HEK293 (cell line): ENCODE measurements around the gene CHID1.
A peak's percentile ranks its signal among the peaks of the same experiment; 100 is the strongest.

Experiments used
- CTCF ChIA-PET: fragments of 350-600 bp; formaldehyde crosslinking; extraction: SDS; loops from one replicate; lab custom pipeline; 2021; ENCODE audit warnings: antibody characterized with exemption; lab: Yijun Ruan, JAX
- POLR2A ChIA-PET: fragments of 300-600 bp; formaldehyde crosslinking; extraction: SDS; loops from one replicate; lab custom pipeline; 2020; ENCODE audit warnings: antibody characterized with exemption, inconsistent platforms; lab: Yijun Ruan, JAX
- H3K27ac ChIP-seq: fragments of 200-500 bp; sonication (Bioruptor generic); 2 replicates; pipeline ENCODE4 v1.5.1; 2014; ENCODE audit warnings: low read depth, low read length, control low read depth, inconsistent platforms; ENCODE audit errors: extremely low read depth
- H3K36me3 ChIP-seq, 2 experiments: fragments of 200-500 bp in 1 of 2; sonication (Bioruptor generic) in 1 of 2; 1 replicate in 1 of 2; 2 replicates in 1 of 2; pipeline ENCODE4 v1.5.1; 2014 to 2017; ENCODE audit warnings: inconsistent platforms in 2 of 2, low read length in 2 of 2; ENCODE audit not compliant: control insufficient read depth in 2 of 2, insufficient read depth in 1 of 2
- H3K4me1 ChIP-seq: fragments of 200-500 bp; sonication (Bioruptor generic); 2 replicates; pipeline ENCODE4 v1.5.1; 2014; ENCODE audit warnings: mild to moderate bottlenecking, low read length, inconsistent platforms; ENCODE audit not compliant: control insufficient read depth, insufficient read depth
- H3K4me3 ChIP-seq: 2 replicates; pipeline ENCODE4 v1.5.1; 2011; ENCODE audit warnings: low read depth, mild to moderate bottlenecking, control low read depth, low read length, moderate library complexity
- H3K9me3 ChIP-seq: fragments of 200-500 bp; sonication (Bioruptor generic); 2 replicates; pipeline ENCODE4 v1.5.1; 2014; ENCODE audit warnings: low read depth, low read length, inconsistent platforms; ENCODE audit not compliant: control insufficient read depth, insufficient read depth
- KLF10 ChIP-seq: fragments of 450-650 bp; IDR thresholded peaks from 2 replicates; pipeline ENCODE4 v1.5.1; 2018; ENCODE audit warnings: missing biosample characterization, mild to moderate bottlenecking, missing genetic modification characterization
- KLF7 ChIP-seq: fragments of 450-650 bp; formaldehyde crosslinking; IDR thresholded peaks from 2 replicates; pipeline ENCODE4 v1.5.1; 2016; ENCODE audit warnings: missing biosample characterization, missing genetic modification characterization, borderline replicate concordance
- PRDM1 ChIP-seq: fragments of 450-650 bp; formaldehyde crosslinking; IDR thresholded peaks from 2 replicates; pipeline ENCODE4; 2016; ENCODE audit warnings: missing biosample characterization, missing genetic modification characterization
- SP3 ChIP-seq: fragments of 450-650 bp; formaldehyde crosslinking; IDR thresholded peaks from 2 replicates; pipeline ENCODE4 v1.5.1; 2016; ENCODE audit warnings: missing biosample characterization, missing genetic modification characterization
- TRIM28 ChIP-seq: IDR thresholded peaks from 2 replicates; pipeline ENCODE4 v1.6.1; 2011; ENCODE audit warnings: low read length, control low read depth, borderline replicate concordance
- ZFP41 ChIP-seq: fragments of 450-650 bp; formaldehyde crosslinking; IDR thresholded peaks from 2 replicates; pipeline ENCODE4 v1.5.1; 2016; ENCODE audit warnings: missing biosample characterization, missing genetic modification characterization, borderline replicate concordance
- ZNF211 ChIP-seq: fragments of 450-650 bp; formaldehyde crosslinking; IDR thresholded peaks from 2 replicates; pipeline ENCODE4 v1.5.1; 2016; ENCODE audit warnings: low read depth, missing biosample characterization, missing genetic modification characterization
- ZNF530 ChIP-seq: fragments of 450-650 bp; formaldehyde crosslinking; IDR thresholded peaks from 2 replicates; pipeline ENCODE4 v1.5.1; 2016; ENCODE audit warnings: low read depth, missing biosample characterization, missing genetic modification characterization
- ZNF585B ChIP-seq: fragments of 450-650 bp; formaldehyde crosslinking; IDR thresholded peaks from 2 replicates; pipeline ENCODE4 v1.5.1; 2016; ENCODE audit warnings: missing biosample characterization, missing genetic modification characterization
- ZNF600 ChIP-seq: fragments of 450-650 bp; formaldehyde crosslinking; IDR thresholded peaks from 2 replicates; pipeline ENCODE4 v1.5.1; 2016; ENCODE audit warnings: missing biosample characterization, missing genetic modification characterization
- ZNF623 ChIP-seq: fragments of 450-650 bp; formaldehyde crosslinking; IDR thresholded peaks from 2 replicates; pipeline ENCODE4 v1.5.1; 2016; ENCODE audit warnings: missing biosample characterization, missing genetic modification characterization
- ZNF626 ChIP-seq: fragments of 450-650 bp; sonication (Bioruptor Pico); formaldehyde crosslinking; IDR thresholded peaks from 2 replicates; pipeline ENCODE4 v1.5.1; 2018; ENCODE audit warnings: missing biosample characterization, missing genetic modification characterization, inconsistent platforms
- TF ChIP-seq, protein P1 (sequence below): fragments of 450-650 bp; formaldehyde crosslinking; IDR thresholded peaks from 2 replicates; pipeline ENCODE4 v1.5.1; 2016; ENCODE audit warnings: missing biosample characterization, missing genetic modification characterization
- TF ChIP-seq, protein P2 (sequence below): fragments of 450-650 bp; formaldehyde crosslinking; IDR thresholded peaks from 2 replicates; pipeline ENCODE4 v1.5.1; 2016; ENCODE audit warnings: missing biosample characterization, missing genetic modification characterization
- TF ChIP-seq, protein P3 (sequence below): fragments of 450-650 bp; formaldehyde crosslinking; IDR thresholded peaks from 2 replicates; pipeline ENCODE4 v1.5.0; 2017; ENCODE audit warnings: missing biosample characterization, missing genetic modification characterization, borderline replicate concordance
- TF ChIP-seq, protein P4 (sequence below): fragments of 450-650 bp; formaldehyde crosslinking; IDR thresholded peaks from 2 replicates; pipeline ENCODE4 v1.5.1; 2016; ENCODE audit warnings: missing biosample characterization, missing genetic modification characterization
- TF ChIP-seq, protein P5 (sequence below): fragments of 450-650 bp; formaldehyde crosslinking; IDR thresholded peaks from 2 replicates; pipeline ENCODE4 v1.5.1; 2017; ENCODE audit warnings: missing biosample characterization, missing genetic modification characterization
- TF ChIP-seq, protein P6 (sequence below): fragments of 450-650 bp; formaldehyde crosslinking; IDR thresholded peaks from 2 replicates; pipeline ENCODE4 v1.5.1; 2017; ENCODE audit warnings: missing biosample characterization, missing genetic modification characterization

CHID1 gene

DNA sequence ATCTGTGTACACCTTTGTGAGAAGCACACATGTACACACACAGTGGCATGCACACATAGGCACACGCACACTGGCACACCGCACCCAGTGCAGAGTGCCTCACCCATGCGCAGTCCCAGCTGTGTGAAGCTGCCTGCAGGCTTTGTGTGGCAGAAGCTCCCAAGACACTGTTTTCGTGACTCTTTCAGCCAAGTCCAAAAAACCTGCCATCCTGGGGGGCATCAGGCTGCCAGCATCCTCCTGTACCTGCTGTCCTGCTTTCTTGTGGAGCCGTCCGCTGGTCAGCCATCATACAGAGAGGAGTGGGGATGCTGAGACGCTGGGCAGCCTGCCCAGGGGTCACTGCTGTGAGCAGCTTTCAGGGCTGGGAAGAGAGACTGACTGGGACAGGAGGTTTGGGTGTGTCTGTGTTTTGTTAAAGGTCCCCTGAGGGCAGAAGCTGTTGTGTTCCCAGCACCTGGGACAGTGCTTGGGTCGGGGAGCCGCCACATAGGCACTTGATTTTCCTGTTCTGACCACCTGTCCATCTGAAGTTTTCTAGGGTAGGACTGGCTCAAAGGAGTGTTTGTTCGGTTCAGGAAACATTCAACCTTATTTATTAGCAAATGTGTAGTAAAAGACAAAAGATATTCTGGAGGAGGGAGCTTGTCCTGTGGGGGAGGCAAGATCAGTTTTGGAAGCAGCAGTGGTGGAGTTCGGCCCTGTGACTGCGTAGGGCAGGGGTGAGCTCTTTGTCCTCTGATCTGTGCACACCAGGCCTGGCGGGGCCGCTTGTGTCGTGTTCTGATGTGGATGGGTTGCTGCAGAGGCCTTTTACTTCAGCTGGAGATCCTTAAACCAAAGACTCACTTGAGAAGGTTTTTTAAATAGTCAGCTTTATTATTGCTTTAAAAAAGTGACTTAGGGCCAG lies 44.8 kb upstream of the CHID1 start:
- Histone ChIP-seq H3K27ac (no peak overlapping the region), H3K4me1 (no peaks in the 10 kb centered on the region), H3K9me3 (no peaks in the 10 kb centered on the region), H3K4me3 (no peak overlapping the region), H3K36me3 (peaks cover 0 to 37% of the 10 kb centered on the region in 2 experiments; a peak in 2 of 3 replicates)
- TF ChIP-seq, protein P1, sequence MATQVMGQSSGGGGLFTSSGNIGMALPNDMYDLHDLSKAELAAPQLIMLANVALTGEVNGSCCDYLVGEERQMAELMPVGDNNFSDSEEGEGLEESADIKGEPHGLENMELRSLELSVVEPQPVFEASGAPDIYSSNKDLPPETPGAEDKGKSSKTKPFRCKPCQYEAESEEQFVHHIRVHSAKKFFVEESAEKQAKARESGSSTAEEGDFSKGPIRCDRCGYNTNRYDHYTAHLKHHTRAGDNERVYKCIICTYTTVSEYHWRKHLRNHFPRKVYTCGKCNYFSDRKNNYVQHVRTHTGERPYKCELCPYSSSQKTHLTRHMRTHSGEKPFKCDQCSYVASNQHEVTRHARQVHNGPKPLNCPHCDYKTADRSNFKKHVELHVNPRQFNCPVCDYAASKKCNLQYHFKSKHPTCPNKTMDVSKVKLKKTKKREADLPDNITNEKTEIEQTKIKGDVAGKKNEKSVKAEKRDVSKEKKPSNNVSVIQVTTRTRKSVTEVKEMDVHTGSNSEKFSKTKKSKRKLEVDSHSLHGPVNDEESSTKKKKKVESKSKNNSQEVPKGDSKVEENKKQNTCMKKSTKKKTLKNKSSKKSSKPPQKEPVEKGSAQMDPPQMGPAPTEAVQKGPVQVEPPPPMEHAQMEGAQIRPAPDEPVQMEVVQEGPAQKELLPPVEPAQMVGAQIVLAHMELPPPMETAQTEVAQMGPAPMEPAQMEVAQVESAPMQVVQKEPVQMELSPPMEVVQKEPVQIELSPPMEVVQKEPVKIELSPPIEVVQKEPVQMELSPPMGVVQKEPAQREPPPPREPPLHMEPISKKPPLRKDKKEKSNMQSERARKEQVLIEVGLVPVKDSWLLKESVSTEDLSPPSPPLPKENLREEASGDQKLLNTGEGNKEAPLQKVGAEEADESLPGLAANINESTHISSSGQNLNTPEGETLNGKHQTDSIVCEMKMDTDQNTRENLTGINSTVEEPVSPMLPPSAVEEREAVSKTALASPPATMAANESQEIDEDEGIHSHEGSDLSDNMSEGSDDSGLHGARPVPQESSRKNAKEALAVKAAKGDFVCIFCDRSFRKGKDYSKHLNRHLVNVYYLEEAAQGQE (tag by site-specific recombination), result peak; percentile 63
- TF ChIP-seq SP3 (tag by site-specific recombination) (no peak), ZNF623 (tag by site-specific recombination) (no peak)
- CTCF ChIA-PET, result interaction anchor here (0.9 to 1.1 kb wide), 2 partner anchors 23 to 96 kb away, joined by 3 to 4 read pairs; no protein-coding TSS in a partner anchor
- POLR2A ChIA-PET, result no interaction called here

DNA sequence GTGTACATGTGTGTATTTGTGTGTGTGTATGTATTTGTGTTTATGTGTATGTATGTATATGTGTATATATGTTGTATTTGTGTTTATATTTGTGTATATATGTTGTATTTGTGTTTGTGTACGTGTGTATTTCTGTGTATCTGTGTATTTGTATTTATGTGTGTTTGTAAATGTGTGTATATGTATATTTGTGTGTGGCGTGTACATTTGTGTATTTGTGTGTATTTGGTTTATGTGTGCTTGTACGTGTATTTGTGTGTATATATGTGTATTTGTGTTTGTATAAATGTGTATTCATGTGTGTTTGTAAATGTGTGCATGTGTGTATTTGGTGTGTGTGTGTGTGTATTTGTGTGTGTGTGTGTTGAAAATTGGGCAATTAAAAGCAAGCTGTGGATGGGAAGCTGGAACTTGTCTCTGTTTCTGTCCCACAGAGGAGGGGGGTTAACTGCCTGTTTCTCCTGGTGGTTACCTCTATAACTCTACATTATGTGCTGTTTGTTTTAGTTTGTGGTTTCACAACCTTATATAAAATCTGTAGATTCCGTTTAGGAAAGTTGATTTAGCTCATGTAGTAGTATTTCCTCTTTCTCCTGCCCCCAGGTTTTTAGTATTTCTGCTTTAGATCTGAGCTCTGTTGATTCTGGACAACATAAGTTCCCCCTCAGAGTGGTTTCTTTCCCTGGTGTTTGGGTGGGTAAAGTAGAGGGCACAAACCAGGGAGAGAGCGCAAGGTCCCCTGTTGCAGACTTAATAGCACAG lies 44.0 kb upstream of the CHID1 start:
- H3K4me3 ChIP-seq, result no peak overlapping the region
- H3K9me3 ChIP-seq, result no peaks in the 10 kb centered on the region
- H3K4me1 ChIP-seq, result no peaks in the 10 kb centered on the region
- H3K27ac ChIP-seq, result no peak overlapping the region
- POLR2A ChIA-PET, result no interaction called here
- peaks cover 0 to 29% of the 10 kb centered on the region in 2 experiments; a peak in 1 of 3 replicates for H3K36me3 ChIP-seq
- CTCF ChIA-PET, result interaction anchor here (0.9 to 1.1 kb wide), 2 partner anchors 24 to 97 kb away, joined by 3 to 4 read pairs; no protein-coding TSS in a partner anchor
- TF ChIP-seq ZNF585B (tag by site-specific recombination), result no peak
- no peak for TF ChIP-seq TRIM28
- TF ChIP-seq, protein P2, sequence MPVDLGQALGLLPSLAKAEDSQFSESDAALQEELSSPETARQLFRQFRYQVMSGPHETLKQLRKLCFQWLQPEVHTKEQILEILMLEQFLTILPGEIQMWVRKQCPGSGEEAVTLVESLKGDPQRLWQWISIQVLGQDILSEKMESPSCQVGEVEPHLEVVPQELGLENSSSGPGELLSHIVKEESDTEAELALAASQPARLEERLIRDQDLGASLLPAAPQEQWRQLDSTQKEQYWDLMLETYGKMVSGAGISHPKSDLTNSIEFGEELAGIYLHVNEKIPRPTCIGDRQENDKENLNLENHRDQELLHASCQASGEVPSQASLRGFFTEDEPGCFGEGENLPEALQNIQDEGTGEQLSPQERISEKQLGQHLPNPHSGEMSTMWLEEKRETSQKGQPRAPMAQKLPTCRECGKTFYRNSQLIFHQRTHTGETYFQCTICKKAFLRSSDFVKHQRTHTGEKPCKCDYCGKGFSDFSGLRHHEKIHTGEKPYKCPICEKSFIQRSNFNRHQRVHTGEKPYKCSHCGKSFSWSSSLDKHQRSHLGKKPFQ (tag by site-specific recombination), result 0 out of 2 replicates have a peak, but pooled peaks have one; percentile 10
- TF ChIP-seq KLF10, result no peak
- no peak for TF ChIP-seq PRDM1 (tag by site-specific recombination)
- TF ChIP-seq, protein P3, sequence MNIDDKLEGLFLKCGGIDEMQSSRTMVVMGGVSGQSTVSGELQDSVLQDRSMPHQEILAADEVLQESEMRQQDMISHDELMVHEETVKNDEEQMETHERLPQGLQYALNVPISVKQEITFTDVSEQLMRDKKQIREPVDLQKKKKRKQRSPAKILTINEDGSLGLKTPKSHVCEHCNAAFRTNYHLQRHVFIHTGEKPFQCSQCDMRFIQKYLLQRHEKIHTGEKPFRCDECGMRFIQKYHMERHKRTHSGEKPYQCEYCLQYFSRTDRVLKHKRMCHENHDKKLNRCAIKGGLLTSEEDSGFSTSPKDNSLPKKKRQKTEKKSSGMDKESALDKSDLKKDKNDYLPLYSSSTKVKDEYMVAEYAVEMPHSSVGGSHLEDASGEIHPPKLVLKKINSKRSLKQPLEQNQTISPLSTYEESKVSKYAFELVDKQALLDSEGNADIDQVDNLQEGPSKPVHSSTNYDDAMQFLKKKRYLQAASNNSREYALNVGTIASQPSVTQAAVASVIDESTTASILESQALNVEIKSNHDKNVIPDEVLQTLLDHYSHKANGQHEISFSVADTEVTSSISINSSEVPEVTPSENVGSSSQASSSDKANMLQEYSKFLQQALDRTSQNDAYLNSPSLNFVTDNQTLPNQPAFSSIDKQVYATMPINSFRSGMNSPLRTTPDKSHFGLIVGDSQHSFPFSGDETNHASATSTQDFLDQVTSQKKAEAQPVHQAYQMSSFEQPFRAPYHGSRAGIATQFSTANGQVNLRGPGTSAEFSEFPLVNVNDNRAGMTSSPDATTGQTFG (tag by site-specific recombination), result no peak
- no peak for TF ChIP-seq ZNF626 (tag by site-specific recombination)
- TF ChIP-seq, protein P4, sequence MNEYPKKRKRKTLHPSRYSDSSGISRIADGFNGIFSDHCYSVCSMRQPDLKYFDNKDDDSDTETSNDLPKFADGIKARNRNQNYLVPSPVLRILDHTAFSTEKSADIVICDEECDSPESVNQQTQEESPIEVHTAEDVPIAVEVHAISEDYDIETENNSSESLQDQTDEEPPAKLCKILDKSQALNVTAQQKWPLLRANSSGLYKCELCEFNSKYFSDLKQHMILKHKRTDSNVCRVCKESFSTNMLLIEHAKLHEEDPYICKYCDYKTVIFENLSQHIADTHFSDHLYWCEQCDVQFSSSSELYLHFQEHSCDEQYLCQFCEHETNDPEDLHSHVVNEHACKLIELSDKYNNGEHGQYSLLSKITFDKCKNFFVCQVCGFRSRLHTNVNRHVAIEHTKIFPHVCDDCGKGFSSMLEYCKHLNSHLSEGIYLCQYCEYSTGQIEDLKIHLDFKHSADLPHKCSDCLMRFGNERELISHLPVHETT, result no peak
- no peak for TF ChIP-seq ZNF530
- no peak for TF ChIP-seq ZNF600
- no peak for TF ChIP-seq ZFP41
- TF ChIP-seq KLF7 (tag by site-specific recombination), result no peak
- TF ChIP-seq, protein P5, sequence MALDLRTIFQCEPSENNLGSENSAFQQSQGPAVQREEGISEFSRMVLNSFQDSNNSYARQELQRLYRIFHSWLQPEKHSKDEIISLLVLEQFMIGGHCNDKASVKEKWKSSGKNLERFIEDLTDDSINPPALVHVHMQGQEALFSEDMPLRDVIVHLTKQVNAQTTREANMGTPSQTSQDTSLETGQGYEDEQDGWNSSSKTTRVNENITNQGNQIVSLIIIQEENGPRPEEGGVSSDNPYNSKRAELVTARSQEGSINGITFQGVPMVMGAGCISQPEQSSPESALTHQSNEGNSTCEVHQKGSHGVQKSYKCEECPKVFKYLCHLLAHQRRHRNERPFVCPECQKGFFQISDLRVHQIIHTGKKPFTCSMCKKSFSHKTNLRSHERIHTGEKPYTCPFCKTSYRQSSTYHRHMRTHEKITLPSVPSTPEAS (tag by site-specific recombination), result peak; percentile 81
- no peak for TF ChIP-seq ZNF211
- TF ChIP-seq, protein P6, sequence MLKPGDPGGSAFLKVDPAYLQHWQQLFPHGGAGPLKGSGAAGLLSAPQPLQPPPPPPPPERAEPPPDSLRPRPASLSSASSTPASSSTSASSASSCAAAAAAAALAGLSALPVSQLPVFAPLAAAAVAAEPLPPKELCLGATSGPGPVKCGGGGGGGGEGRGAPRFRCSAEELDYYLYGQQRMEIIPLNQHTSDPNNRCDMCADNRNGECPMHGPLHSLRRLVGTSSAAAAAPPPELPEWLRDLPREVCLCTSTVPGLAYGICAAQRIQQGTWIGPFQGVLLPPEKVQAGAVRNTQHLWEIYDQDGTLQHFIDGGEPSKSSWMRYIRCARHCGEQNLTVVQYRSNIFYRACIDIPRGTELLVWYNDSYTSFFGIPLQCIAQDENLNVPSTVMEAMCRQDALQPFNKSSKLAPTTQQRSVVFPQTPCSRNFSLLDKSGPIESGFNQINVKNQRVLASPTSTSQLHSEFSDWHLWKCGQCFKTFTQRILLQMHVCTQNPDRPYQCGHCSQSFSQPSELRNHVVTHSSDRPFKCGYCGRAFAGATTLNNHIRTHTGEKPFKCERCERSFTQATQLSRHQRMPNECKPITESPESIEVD (tag by site-specific recombination), result 0 out of 2 replicates have a peak, but pooled peaks have one; percentile 24
